Neural progenitor cell (in vitro differentiated cells): ENCODE measurements around the gene OTOP2. TPM values are rescaled to one million over a fixed set of nuclear protein-coding genes. Genes with fewer than 3 reads are reported as not detected.
A peak's percentile ranks its signal among the peaks of the same experiment; 100 is the strongest.

Source experiments
- DNase-seq: peaks from one replicate; pipeline ENCODE4 v3.0.0-alpha.2; 2016; ENCODE audit warnings: low spot score
- H2AFZ ChIP-seq: fragments of 200-600 bp; sonication (generic); replicated peaks from 2 replicates; pipeline ENCODE4 v1.6.1; 2016; ENCODE audit warnings: antibody characterized with exemption
- H3F3A ChIP-seq: fragments of 200-600 bp; sonication (generic); 2 replicates; pipeline ENCODE4 v1.6.1; 2016; ENCODE audit warnings: antibody characterized with exemption, low read depth
- H3K27ac ChIP-seq: fragments of 200-600 bp; sonication (generic); 2 replicates; pipeline ENCODE4 v1.5.1; 2016; ENCODE audit warnings: mild to moderate bottlenecking
- H3K27me3 ChIP-seq: fragments of 200-600 bp; sonication (generic); 2 replicates; pipeline ENCODE4 v1.6.1; 2016; ENCODE audit warnings: mild to moderate bottlenecking, moderate library complexity
- H3K36me3 ChIP-seq: fragments of 200-600 bp; sonication (generic); 2 replicates; pipeline ENCODE4 v1.5.1; 2016
- H3K4me1 ChIP-seq: fragments of 200-600 bp; sonication (generic); 2 replicates; pipeline ENCODE4 v1.6.1; 2016; ENCODE audit warnings: mixed run types
- H3K4me2 ChIP-seq: fragments of 200-600 bp; sonication (generic); 2 replicates; pipeline ENCODE4 v1.6.1; 2016
- H3K4me3 ChIP-seq: fragments of 200-600 bp; sonication (generic); 2 replicates; pipeline ENCODE4 v1.5.1; 2016
- H3K79me2 ChIP-seq: fragments of 200-600 bp; sonication (generic); 2 replicates; pipeline ENCODE4 v1.6.1; 2016; ENCODE audit warnings: low read depth
- H3K9ac ChIP-seq: fragments of 200-600 bp; sonication (generic); 2 replicates; pipeline ENCODE4 v1.6.1; 2016
- H3K9me3 ChIP-seq: fragments of 200-600 bp; sonication (generic); 2 replicates; pipeline ENCODE4 v1.5.1; 2016; ENCODE audit warnings: low read depth
- H4K20me1 ChIP-seq: fragments of 200-600 bp; sonication (generic); 2 replicates; pipeline ENCODE4 v1.6.1; 2016; ENCODE audit warnings: low read depth
- H3K27ac Mint-ChIP-seq: 3 replicates; pipeline ENCODE4 v1.8.0; 2021; ENCODE audit warnings: mixed read lengths
- H3K27me3 Mint-ChIP-seq: 2 replicates; pipeline ENCODE4 v1.8.0; 2022; ENCODE audit warnings: low read depth, mild to moderate bottlenecking, inconsistent platforms, moderate library complexity, mixed read lengths; ENCODE audit not compliant: insufficient read depth
- H3K36me3 Mint-ChIP-seq: 3 replicates; pipeline ENCODE4 v1.8.0; 2021; ENCODE audit warnings: mixed read lengths
- H3K4me1 Mint-ChIP-seq: 3 replicates; pipeline ENCODE4 v1.8.0; 2021; ENCODE audit warnings: mixed read lengths
- H3K4me3 Mint-ChIP-seq: 3 replicates; pipeline ENCODE4 v1.8.0; 2021; ENCODE audit warnings: mild to moderate bottlenecking, moderate library complexity, mixed read lengths
- H3K9me3 Mint-ChIP-seq: 3 replicates; pipeline ENCODE4 v1.8.0; 2020; ENCODE audit warnings: mixed read lengths
- EZH2 ChIP-seq: fragments of 200-600 bp; sonication (generic); IDR thresholded peaks from 2 replicates; pipeline ENCODE4 v1.6.1; 2017; ENCODE audit warnings: antibody characterized with exemption, mild to moderate bottlenecking, moderate library complexity
- EZH2phosphoT487 ChIP-seq: fragments of 200-600 bp; sonication (generic); IDR thresholded peaks from 2 replicates; pipeline ENCODE4 v1.6.1; 2017; ENCODE audit warnings: antibody characterized with exemption
- total RNA-seq: library from RNA; depleted of rRNA; stranded (reverse); fragments of >200 nt; gene quantifications from 2 replicates; pipeline ENCODE4 v1.2.3, GENCODE V29; 2015; ENCODE audit warnings: low replicate concordance
- TF ChIP-seq, protein P1 (sequence below): fragments of 200-600 bp; sonication (generic); IDR thresholded peaks from 2 replicates; pipeline ENCODE4 v1.5.1; 2017; ENCODE audit warnings: antibody characterized with exemption, mild to moderate bottlenecking

Gene OTOP2
- total RNA-seq, 1 donor from 2014 or later, result not detected

DNA sequence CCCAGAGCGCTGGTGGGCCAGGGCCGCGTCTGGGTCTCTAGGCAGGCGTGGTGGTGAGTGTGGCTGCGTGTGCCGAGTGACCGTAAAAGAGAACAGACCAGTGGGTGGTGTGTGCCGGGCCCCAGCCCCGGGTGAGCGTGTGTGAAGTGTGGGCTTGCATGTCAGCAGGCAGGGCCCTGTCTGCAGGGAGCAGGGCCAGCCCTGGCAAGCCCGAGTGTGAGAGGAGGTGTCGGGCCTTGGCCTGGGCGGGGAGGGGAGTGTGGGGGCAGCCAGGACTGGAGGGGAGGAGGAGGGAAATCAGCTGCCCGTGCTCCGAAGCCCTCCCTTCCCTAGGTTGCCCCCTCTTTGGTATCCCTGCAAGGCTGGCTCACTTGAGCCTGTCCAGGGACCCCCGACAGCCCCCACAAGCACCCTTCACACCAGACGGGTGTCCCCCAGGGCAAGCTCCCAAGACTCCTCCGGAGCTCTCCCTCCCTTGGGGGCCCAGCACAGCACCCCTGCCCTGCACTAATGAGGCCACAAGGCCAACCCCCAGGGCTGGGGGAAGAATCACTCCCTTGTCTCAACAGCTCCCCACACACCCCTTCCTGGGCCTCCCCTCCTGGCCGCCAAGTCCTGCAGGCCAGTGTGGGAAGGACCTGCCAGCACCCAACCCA, 2.9 kb upstream of the OTOP2 start:
- H3K4me2 ChIP-seq, result no peak overlapping the region
- peak overlapping the region; percentile 51 for H3K27ac Mint-ChIP-seq
- H3K27me3 ChIP-seq, result peaks cover 49% of the 10 kb centered on the region
- DNase-seq, result no peak
- H2AFZ ChIP-seq, result no peak overlapping the region
- no peaks in the 10 kb centered on the region for H3K79me2 ChIP-seq
- H4K20me1 ChIP-seq, result peaks cover 3% of the 10 kb centered on the region
- no peaks in the 10 kb centered on the region for H3F3A ChIP-seq
- H3K27ac ChIP-seq, result no peak overlapping the region
- no peaks in the 10 kb centered on the region for H3K9me3 Mint-ChIP-seq
- H3K4me3 ChIP-seq, result no peak overlapping the region
- H3K9me3 ChIP-seq, result no peaks in the 10 kb centered on the region
- TF ChIP-seq EZH2 (no peak), EZH2phosphoT487 (no peak)
- TF ChIP-seq, protein P1, sequence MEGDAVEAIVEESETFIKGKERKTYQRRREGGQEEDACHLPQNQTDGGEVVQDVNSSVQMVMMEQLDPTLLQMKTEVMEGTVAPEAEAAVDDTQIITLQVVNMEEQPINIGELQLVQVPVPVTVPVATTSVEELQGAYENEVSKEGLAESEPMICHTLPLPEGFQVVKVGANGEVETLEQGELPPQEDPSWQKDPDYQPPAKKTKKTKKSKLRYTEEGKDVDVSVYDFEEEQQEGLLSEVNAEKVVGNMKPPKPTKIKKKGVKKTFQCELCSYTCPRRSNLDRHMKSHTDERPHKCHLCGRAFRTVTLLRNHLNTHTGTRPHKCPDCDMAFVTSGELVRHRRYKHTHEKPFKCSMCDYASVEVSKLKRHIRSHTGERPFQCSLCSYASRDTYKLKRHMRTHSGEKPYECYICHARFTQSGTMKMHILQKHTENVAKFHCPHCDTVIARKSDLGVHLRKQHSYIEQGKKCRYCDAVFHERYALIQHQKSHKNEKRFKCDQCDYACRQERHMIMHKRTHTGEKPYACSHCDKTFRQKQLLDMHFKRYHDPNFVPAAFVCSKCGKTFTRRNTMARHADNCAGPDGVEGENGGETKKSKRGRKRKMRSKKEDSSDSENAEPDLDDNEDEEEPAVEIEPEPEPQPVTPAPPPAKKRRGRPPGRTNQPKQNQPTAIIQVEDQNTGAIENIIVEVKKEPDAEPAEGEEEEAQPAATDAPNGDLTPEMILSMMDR, result no peak
- H3K36me3 Mint-ChIP-seq, result no peaks in the 10 kb centered on the region
- peaks cover 21% of the 10 kb centered on the region for H3K4me1 ChIP-seq
- H3K36me3 ChIP-seq, result no peaks in the 10 kb centered on the region
- H3K4me1 Mint-ChIP-seq, result peaks cover 18% of the 10 kb centered on the region
- peaks cover 43% of the 10 kb centered on the region for H3K27me3 Mint-ChIP-seq
- no peak overlapping the region for H3K4me3 Mint-ChIP-seq
- no peak overlapping the region for H3K9ac ChIP-seq

DNA sequence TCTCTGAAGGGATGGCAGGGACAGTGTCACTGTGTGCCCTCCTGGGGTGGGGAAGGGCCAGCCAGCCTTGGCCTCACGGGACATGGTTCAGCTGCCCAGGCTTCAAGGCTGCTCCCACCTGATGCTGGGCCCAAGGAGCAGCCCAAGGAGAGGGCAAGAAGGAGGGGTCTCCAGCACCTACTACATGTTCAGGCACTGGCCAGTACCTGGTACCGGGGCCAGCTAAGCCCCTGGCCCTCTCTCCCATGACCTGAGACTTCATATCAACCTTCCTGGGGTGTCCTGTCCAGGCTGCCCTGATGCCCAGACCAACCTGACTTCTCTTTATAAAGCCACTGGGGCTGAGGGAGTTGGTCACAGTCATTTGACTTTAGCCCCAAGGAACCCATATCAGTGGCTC, 2.3 kb upstream of the OTOP2 start:
- no peak overlapping the region for H3K27ac ChIP-seq
- Mint-ChIP-seq H3K36me3 (no peaks in the 10 kb centered on the region), H3K9me3 (no peaks in the 10 kb centered on the region), H3K4me3 (no peak overlapping the region), H3K4me1 (peaks cover 16% of the 10 kb centered on the region), H3K27me3 (peaks cover 42% of the 10 kb centered on the region), H3K27ac (no peak overlapping the region)
- H3F3A ChIP-seq, result no peaks in the 10 kb centered on the region
- H3K4me3 ChIP-seq, result no peak overlapping the region
- no peak overlapping the region for H3K9ac ChIP-seq
- no peaks in the 10 kb centered on the region for H3K36me3 ChIP-seq
- H3K79me2 ChIP-seq, result no peaks in the 10 kb centered on the region
- peaks cover 55% of the 10 kb centered on the region for H3K27me3 ChIP-seq
- peaks cover 21% of the 10 kb centered on the region for H3K4me1 ChIP-seq
- H2AFZ ChIP-seq, result no peak overlapping the region
- no peak for DNase-seq
- H3K9me3 ChIP-seq, result no peaks in the 10 kb centered on the region
- TF ChIP-seq EZH2phosphoT487, result no peak
- TF ChIP-seq EZH2, result no peak
- TF ChIP-seq, protein P1, result no peak
- H3K4me2 ChIP-seq, result no peak overlapping the region
- H4K20me1 ChIP-seq, result peaks cover 3% of the 10 kb centered on the region

DNA sequence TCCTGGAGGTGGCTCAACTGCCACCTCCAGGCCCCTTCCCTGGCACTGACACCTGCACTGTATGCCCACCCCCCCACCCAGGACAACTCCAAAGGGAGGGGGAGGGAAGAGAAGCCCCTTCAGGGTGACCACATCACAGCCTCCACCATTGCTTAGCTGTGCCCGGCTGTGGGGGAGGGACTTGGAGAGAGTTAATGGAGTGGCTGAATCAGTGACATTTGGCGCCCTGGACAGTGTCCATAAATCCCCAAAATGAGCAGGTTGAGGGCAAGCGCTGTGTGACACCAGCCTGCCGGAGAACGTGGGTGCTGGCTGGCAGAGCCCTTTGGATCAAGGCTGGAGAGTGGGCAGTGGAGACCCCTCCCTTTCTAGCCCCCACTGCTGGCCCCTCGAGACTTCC, 1.9 kb upstream of the OTOP2 start:
- H3K4me1 Mint-ChIP-seq, result peaks cover 13% of the 10 kb centered on the region
- peaks cover 21% of the 10 kb centered on the region for H3K4me1 ChIP-seq
- DNase-seq, result no peak
- H3K79me2 ChIP-seq, result no peaks in the 10 kb centered on the region
- no peak overlapping the region for H3K27ac Mint-ChIP-seq
- no peaks in the 10 kb centered on the region for H3K9me3 ChIP-seq
- no peak overlapping the region for H3K9ac ChIP-seq
- peaks cover 3% of the 10 kb centered on the region for H4K20me1 ChIP-seq
- H3K27me3 ChIP-seq, result peaks cover 59% of the 10 kb centered on the region
- H3K9me3 Mint-ChIP-seq, result no peaks in the 10 kb centered on the region
- no peak for TF ChIP-seq EZH2phosphoT487
- no peak overlapping the region for H3K27ac ChIP-seq
- H2AFZ ChIP-seq, result no peak overlapping the region
- H3F3A ChIP-seq, result no peaks in the 10 kb centered on the region
- H3K4me3 Mint-ChIP-seq, result peak overlapping the region; percentile 70
- peaks cover 41% of the 10 kb centered on the region for H3K27me3 Mint-ChIP-seq
- H3K36me3 ChIP-seq, result no peaks in the 10 kb centered on the region
- no peaks in the 10 kb centered on the region for H3K36me3 Mint-ChIP-seq
- no peak overlapping the region for H3K4me2 ChIP-seq
- H3K4me3 ChIP-seq, result no peak overlapping the region

DNA sequence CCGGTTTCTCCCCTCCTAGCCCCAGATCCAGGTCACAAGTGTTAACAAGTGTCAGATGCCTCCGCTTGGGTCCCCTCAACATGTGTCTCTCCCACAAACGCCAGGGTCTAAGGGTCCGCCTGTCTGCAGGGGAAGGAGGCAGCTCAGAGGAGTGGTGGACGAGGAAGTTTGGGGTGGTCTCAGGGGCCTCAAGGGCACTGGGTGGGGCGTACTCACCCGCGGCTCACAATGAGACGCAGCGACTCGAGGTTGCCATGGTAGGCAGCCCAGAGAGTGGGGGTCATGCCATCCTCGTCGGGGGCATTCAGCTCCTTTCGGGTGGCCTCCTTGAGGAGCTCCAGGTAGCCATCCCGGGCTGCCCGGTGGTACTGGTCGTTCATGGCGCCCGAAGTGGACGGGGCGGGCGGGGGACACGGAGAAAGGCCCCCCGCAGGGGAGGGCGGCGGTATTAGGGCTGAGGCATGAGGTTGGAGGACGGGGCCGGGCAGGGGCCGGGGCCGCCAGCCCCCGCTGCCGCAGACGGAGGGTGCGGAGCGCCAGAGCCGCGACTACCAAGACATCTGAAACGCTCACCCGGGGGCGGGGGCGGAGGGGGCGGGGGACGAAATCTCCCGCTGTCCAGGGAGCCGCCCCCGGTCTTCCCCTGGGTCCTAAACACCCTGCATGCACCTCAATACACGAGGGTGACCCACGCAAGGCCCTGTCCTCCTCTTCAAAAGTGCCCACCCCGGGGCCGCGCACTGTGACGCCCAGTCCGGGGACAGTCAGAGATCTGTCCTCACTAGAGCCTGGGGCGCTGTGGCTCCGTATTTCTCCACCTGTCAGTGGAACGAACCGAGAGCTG, 1.2 kb upstream of the OTOP2 start, which contains the start of gene USH1G:
Gene USH1G (minus strand): TSS at position 562 of the 844 bp plus-strand sequence. CDS start 182 bp downstream, at position 380.
- H4K20me1 ChIP-seq, result peaks cover 3% of the 10 kb centered on the region
- peaks cover 13% of the 10 kb centered on the region for H3K4me1 Mint-ChIP-seq
- peaks cover 21% of the 10 kb centered on the region for H3K4me1 ChIP-seq
- H3K79me2 ChIP-seq, result no peaks in the 10 kb centered on the region
- no peaks in the 10 kb centered on the region for H3K9me3 ChIP-seq
- H3K36me3 ChIP-seq, result no peaks in the 10 kb centered on the region
- peaks cover 66% of the 10 kb centered on the region for H3K27me3 ChIP-seq
- TF ChIP-seq EZH2phosphoT487, result no peak
- TF ChIP-seq, protein P1, result no peak
- peak within 1 kb of the TSS; percentile 70 for H3K4me3 Mint-ChIP-seq
- H3K9ac ChIP-seq, result no peak within 1 kb of the TSS
- no peaks in the 10 kb centered on the region for H3F3A ChIP-seq
- H2AFZ ChIP-seq, result peak within 1 kb of the TSS; percentile 60
- H3K27ac Mint-ChIP-seq, result no peak within 1 kb of the TSS
- H3K27ac ChIP-seq, result no peak within 1 kb of the TSS
- H3K9me3 Mint-ChIP-seq, result no peaks in the 10 kb centered on the region
- H3K36me3 Mint-ChIP-seq, result no peaks in the 10 kb centered on the region
- H3K4me3 ChIP-seq, result peak within 1 kb of the TSS; percentile 49
- peak; percentile 47 for DNase-seq
- H3K4me2 ChIP-seq, result peak within 1 kb of the TSS; percentile 87
- H3K27me3 Mint-ChIP-seq, result peaks cover 46% of the 10 kb centered on the region
